Measurements from ENCODE around the gene TEKT3. TPM values are rescaled to one million over a fixed set of nuclear protein-coding genes. Genes with fewer than 3 reads are reported as not detected.

The TEKT3 gene
- total and polyA plus RNA-seq, 2 of the 4 experiments (the other 2 are of a cell fraction) = 0.15 TPM; not detected in 1

- H2AK9ac ChIP-seq (replicated peaks; ENCODE audit: low read depth, low read length, poor library complexity) = no peak overlapping the region
- TF ChIP-seq RFX5 (IDR thresholded peaks at IDR 0.05; ENCODE audit: low read depth, low read length) (no peak), CHD1 (IDR thresholded peaks at IDR 0.05; ENCODE audit: low read depth, low read length) (no peak), SMC3 (IDR thresholded peaks at IDR 0.05; ENCODE audit: low read depth, low read length) (no peak), POLR2A (IDR thresholded peaks at IDR 0.05; ENCODE audit: low read depth, low read length) (no peak), CTCF (conservative IDR thresholded peaks at IDR 0.05; ENCODE audit: low read depth, low read length) (no peak), MXI1 (IDR thresholded peaks at IDR 0.05; ENCODE audit: borderline replicate concordance, low read depth, low read length) (no peak), MAFK (IDR thresholded peaks at IDR 0.05; ENCODE audit: low read depth, low read length) (no peak), ELK1 (IDR thresholded peaks at IDR 0.05; ENCODE audit: borderline replicate concordance, low read depth, low read length) (no peak), RAD21 (IDR thresholded peaks at IDR 0.05; ENCODE audit: low read length) (no peak), NFE2L2 (IDR thresholded peaks at IDR 0.05; ENCODE audit: low read depth, low read length) (no peak), BHLHE40 (IDR thresholded peaks at IDR 0.05; ENCODE audit: low read depth, low read length) (no peak), MAZ (IDR thresholded peaks at IDR 0.05; ENCODE audit: borderline replicate concordance, low read depth, low read length) (no peak), CEBPB (IDR thresholded peaks at IDR 0.05; ENCODE audit: low read depth, low read length) (no peak)
- no peak overlapping the region for H2AFZ ChIP-seq (replicated peaks; ENCODE audit: low read length, poor library complexity)
- ChIA-PET CTCF (interaction anchor here (1.4 to 1.9 kb wide), 3 partner anchors 9 to 239 kb away, joined by 6 to 17 read pairs (median 7); no protein-coding TSS in a partner anchor), POLR2A (ENCODE audit: unreplicated experiment) (interaction anchor here (0.6 to 1.6 kb wide), 3 partner anchors 27 to 239 kb away, joined by 3 to 4 read pairs (median 4); no protein-coding TSS in a partner anchor)
- no peak overlapping the region for H2BK5ac ChIP-seq (ENCODE audit: low read depth, low read length, poor library complexity, severe bottlenecking)
- no peak overlapping the region; the same call in 1 of the 2 replicates for H3K9ac ChIP-seq (ENCODE audit: low read depth, low read length)
- 0 out of 3 replicates have a peak overlapping the region, but pooled peaks have one; percentile 52 for H2BK15ac ChIP-seq (ENCODE audit: low read depth, low read length)
- peaks cover 12% of the 10 kb centered on the region; the same call in 1 of the 2 replicates for H4K20me1 ChIP-seq (ENCODE audit: insufficient read depth, low read length)
- H3K4ac ChIP-seq (ENCODE audit: low read depth, low read length) = 0 out of 2 replicates have a peak overlapping the region, but pooled peaks have one; percentile 3
- H3K18ac ChIP-seq (ENCODE audit: low read depth, low read length) = no peak overlapping the region
- H3K79me1 ChIP-seq (ENCODE audit: low read depth in 1 of 2, low read length in 2 of 2) = peaks cover 13 to 23% of the 10 kb centered on the region in 2 experiments; a peak in 3 of 4 replicates
- intact Hi-C loops (cut with micrococcal nuclease) (loop anchor here (1.0 to 10.0 kb wide), 4 partner anchors 10 to 121 kb away; partner anchors contain the start of gene TEKT3), in situ Hi-C loops (cut with MboI; ENCODE audit: low sequenced_read_pairs) (loop anchor here (10.0 to 25.0 kb wide), 3 partner anchors 171 to 699 kb away; no protein-coding TSS in a partner anchor), dilution Hi-C loops (cut with HindIII; ENCODE audit: low sequenced_read_pairs, unreplicated experiment) (no loop called here)
- peaks cover 9% of the 10 kb centered on the region for H3K36me3 ChIP-seq (ENCODE audit: control insufficient read depth, insufficient read depth, low read length)
- peaks cover 5% of the 10 kb centered on the region; the same call in 1 of the 2 replicates for H3K4me1 ChIP-seq (ENCODE audit: control insufficient read depth, insufficient read depth, low read length)
- peak overlapping the region; percentile 76; the same call in 1 of the 2 replicates for H2AK5ac ChIP-seq (ENCODE audit: low read depth, low read length)
- H3K23ac ChIP-seq (ENCODE audit: low read depth, low read length) = no peak overlapping the region
- no peak for DNase-seq
- BruUV-seq (replicated peaks) = no TSS peak
- H3K27me3 ChIP-seq (ENCODE audit: control insufficient read depth, insufficient read depth, low read length) = peaks cover 38% of the 10 kb centered on the region
- peak overlapping the region; percentile 88; the same call in 1 of the 2 replicates for H3K27ac ChIP-seq (ENCODE audit: insufficient read depth, low read length)
- WGBS, 2 experiments (ENCODE audit: extremely low coverage in 2 of 2, insufficient read length in 1 of 2) = no CpG with 5 or more reads among the region's 3 CpGs
- no peak overlapping the region for H2BK120ac ChIP-seq (ENCODE audit: low read depth, low read length)
- H3K9me3 ChIP-seq (ENCODE audit: control insufficient read depth, insufficient read depth, low read length) = no peaks in the 10 kb centered on the region
- no peak overlapping the region for H3K56ac ChIP-seq (ENCODE audit: extremely low read depth, insufficient read depth, low read length)
- H4K91ac ChIP-seq (ENCODE audit: insufficient read depth, low read depth, low read length) = no peak overlapping the region
- no peak for ATAC-seq (ENCODE audit: low read depth)
- no peak overlapping the region for H3K4me3 ChIP-seq (ENCODE audit: insufficient read depth, low read depth, low read length)
- peak overlapping the region; percentile 87; the same call in 1 of the 2 replicates for H3K4me2 ChIP-seq (ENCODE audit: low read depth, low read length)
- H2BK20ac ChIP-seq (ENCODE audit: low read depth, low read length) = peak overlapping the region; percentile 18; the same call in 1 of the 2 replicates
- H4K8ac ChIP-seq (ENCODE audit: low read depth in 2 of 2, low read length in 2 of 2) = no peak overlapping the region; a peak in 1 of 4 replicates
- no peak overlapping the region for H4K5ac ChIP-seq (ENCODE audit: low read depth, low read length)
- H3K14ac ChIP-seq (replicated peaks; ENCODE audit: low read depth, low read length) = no peak overlapping the region
- peaks cover 5% of the 10 kb centered on the region; the same call in 1 of the 2 replicates for H3K9me1 ChIP-seq (ENCODE audit: insufficient read depth, low read length)
Observed at GRCh38 chr17:15263680-15264079, 77.7 kb downstream of the TEKT3 start.
